Fibroblast of skin of left quadriceps (primary cell): ENCODE measurements around the gene KBTBD3.

Experiments
- DNase-seq, 2 experiments: peaks; one replicate each; pipeline ENCODE4 v3.0.0-alpha.2; 2013; ENCODE audit warnings: low read depth in 2 of 2

Gene KBTBD3

DNA sequence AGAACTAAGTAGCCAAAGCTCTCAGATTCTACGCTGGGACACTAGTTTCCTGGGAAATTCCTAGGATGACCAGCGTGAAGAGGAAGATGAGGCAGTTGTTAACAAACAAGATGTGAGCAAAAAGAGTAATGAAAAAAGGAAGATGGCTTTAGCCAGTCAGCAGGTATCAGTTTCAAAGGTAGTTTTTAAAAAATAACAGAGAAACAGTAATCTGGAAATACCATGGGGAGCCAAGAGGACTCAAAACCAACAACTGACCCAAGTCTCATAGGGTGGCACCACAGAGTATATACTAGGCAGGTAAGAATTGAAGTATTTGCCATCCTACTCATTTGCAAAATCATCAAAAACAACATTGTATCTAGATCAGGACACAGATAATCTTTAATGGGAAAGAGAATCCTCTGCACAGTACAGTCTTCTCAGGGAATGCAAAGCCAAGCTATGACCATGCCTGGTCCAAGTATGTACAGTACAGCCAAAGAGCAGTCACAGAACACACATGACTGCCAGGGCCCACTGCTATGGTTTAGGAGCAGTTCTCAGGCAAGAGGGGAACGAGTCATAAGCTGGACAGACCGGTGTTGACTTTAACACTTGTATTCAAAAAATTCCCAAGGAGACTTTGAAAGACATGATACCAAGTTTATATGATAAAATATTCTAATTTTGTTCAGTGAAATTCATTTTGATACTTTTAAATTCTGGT, 75.7 kb downstream of the KBTBD3 start:
- DNase-seq: no peak
